Inflammatory macrophage (primary cell): ENCODE data around the gene PARL.

Experiments used
- DNase-seq, 2 donors: peaks; one replicate each; pipeline ENCODE4 v3.0.0-alpha.2; 2020 to 2022

PARL gene

GRCh38 chr3:183845608-183846288 is 38.9 kb downstream of the PARL start:
- peak; percentile 42 to 59 for DNase-seq

GRCh38 chr3:183845090-183845489 is 39.6 kb downstream of the PARL start:
- DNase-seq: no peak

GRCh38 chr3:183844606-183845005 is 40.1 kb downstream of the PARL start:
- peak; percentile 50 to 54 for DNase-seq

- DNase-seq: no peak
These were observed 44.9 kb downstream of the PARL start for GRCh38 chr3:183839751-183840150.

- no peak for DNase-seq
These were observed 46.8 kb downstream of the PARL start for GRCh38 chr3:183837894-183838293.

GRCh38 chr3:183837390-183837789 is 47.3 kb downstream of the PARL start:
- DNase-seq: no peak

GRCh38 chr3:183833516-183833915 is 51.2 kb downstream of the PARL start:
- no peak for DNase-seq

- DNase-seq: no peak
These were observed 54.5 kb downstream of the PARL start for GRCh38 chr3:183830187-183830586.

GRCh38 chr3:183829466-183829865 is 55.2 kb downstream of the PARL start:
- DNase-seq: no peak

GRCh38 chr3:183828538-183828870 is 56.2 kb downstream of the PARL start:
- no peak for DNase-seq

- DNase-seq: no peak
These were observed 56.7 kb downstream of the PARL start for GRCh38 chr3:183827809-183828537.

GRCh38 chr3:183826448-183827250 is 58.0 kb downstream of the PARL start:
- no peak for DNase-seq

- DNase-seq: peak; percentile 42 to 57
These were observed 59.1 kb downstream of the PARL start, which contains the start of gene MAP6D1 for GRCh38 chr3:183825456-183826161. TSS of gene MAP6D1 (minus strand) at chr3:183825577. CDS start at chr3:183825547, 30 bp downstream.

GRCh38 chr3:183824761-183825455 is 59.8 kb downstream of the PARL start:
- DNase-seq: peak in 1 of 2 donors; percentile 33

GRCh38 chr3:183823963-183824362 is 60.7 kb downstream of the PARL start:
- no peak for DNase-seq

GRCh38 chr3:183822631-183823030 is 62.0 kb downstream of the PARL start:
- DNase-seq: no peak

GRCh38 chr3:183819831-183820230 is 64.8 kb downstream of the PARL start:
- DNase-seq: no peak

- DNase-seq: no peak
These were observed 65.7 kb downstream of the PARL start for GRCh38 chr3:183818706-183819624.

GRCh38 chr3:183818041-183818620 is 66.5 kb downstream of the PARL start:
- DNase-seq: no peak

- DNase-seq: no peak
These were observed 67.0 kb downstream of the PARL start for GRCh38 chr3:183817639-183818038.
